ENCODE measurements around the gene TDRD10.
A peak's percentile ranks its signal among the peaks of the same experiment; 100 is the strongest.

The TDRD10 gene

GRCh38 chr1:154466206-154466605, 35.8 kb upstream of the TDRD10 start:
- Histone ChIP-seq H3K4me1 (ENCODE audit: control insufficient read depth, insufficient read depth, low read length, unreplicated experiment) (peaks cover 10% of the 10 kb centered on the region), H3K27me3 (ENCODE audit: insufficient read depth, low read length) (no peaks in the 10 kb centered on the region), H2AFZ (ENCODE audit: low read length, unreplicated experiment) (no peak overlapping the region), H3K36me3 (ENCODE audit: insufficient read depth, low read length) (no peaks in the 10 kb centered on the region), H3K27ac (ENCODE audit: low read depth, low read length) (no peak overlapping the region), H3K4me3 (ENCODE audit: low read depth, low read length) (no peak overlapping the region), H3K79me2 (ENCODE audit: control insufficient read depth, insufficient read depth, low read length, unreplicated experiment) (no peaks in the 10 kb centered on the region)

DNA sequence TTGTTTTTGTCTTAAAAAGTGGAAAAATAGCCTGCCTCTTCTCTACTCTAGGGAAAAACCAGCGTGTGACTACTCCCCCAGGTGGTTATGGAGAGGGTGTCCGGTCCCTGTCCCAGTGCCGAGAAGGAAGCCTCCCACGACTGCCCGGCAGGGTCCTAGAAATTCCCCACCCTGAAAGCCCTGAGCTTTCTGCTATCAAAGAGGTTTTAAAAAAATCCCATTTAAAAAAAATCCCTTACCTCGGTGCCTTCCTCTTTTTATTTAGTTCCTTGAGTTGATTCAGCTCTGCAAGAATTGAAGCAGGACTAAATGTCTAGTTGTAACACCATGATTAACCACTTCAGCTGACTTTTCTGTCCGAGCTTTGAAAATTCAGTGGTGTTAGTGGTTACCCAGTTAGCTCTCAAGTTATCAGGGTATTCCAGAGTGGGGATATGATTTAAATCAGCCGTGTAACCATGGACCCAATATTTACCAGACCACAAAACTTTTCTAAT, 35.0 kb upstream of the TDRD10 start:
- H3K27ac ChIP-seq (ENCODE audit: low read depth, low read length): no peak overlapping the region
- H3K4me1 ChIP-seq (ENCODE audit: control insufficient read depth, insufficient read depth, low read length, unreplicated experiment): peaks cover 10% of the 10 kb centered on the region
- H3K36me3 ChIP-seq (ENCODE audit: insufficient read depth, low read length): no peaks in the 10 kb centered on the region
- H2AFZ ChIP-seq (ENCODE audit: low read length, unreplicated experiment): no peak overlapping the region
- H3K4me3 ChIP-seq (ENCODE audit: low read depth, low read length): no peak overlapping the region
- H3K79me2 ChIP-seq (ENCODE audit: control insufficient read depth, insufficient read depth, low read length, unreplicated experiment): no peaks in the 10 kb centered on the region
- no peaks in the 10 kb centered on the region for H3K27me3 ChIP-seq (ENCODE audit: insufficient read depth, low read length)

DNA sequence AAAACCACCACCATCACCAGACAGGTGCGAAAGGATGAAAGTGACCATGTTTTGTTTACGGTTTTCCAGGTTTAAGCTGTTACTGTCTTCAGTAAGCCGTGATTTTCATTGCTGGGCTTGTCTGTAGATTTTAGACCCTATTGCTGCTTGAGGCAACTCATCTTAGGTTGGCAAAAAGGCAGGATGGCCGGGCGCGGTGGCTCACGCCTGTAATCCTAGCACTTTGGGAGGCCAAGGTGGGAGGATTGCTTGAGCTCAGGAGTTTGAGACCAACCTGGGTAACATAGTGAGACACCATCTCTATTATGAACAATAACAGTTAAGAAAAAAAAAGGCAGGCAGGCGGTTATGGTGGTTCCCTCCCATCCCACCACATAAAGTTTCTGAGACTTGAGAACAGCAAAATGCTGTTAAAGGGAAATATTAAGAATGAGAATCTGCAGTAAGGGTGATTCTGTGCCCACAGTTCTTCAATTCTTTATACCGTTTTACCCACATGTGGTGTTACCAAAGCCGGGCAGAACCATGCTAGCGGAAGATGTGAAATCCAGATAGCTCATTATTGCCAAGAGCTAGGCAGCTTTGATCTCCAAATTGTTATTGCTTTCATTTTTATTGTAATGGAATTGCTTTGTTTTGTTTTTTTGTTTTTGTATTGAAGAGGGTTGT, 34.5 kb upstream of the TDRD10 start:
- H3K4me1 ChIP-seq (ENCODE audit: control insufficient read depth, insufficient read depth, low read length, unreplicated experiment): peaks cover 10% of the 10 kb centered on the region
- no peak overlapping the region for H2AFZ ChIP-seq (ENCODE audit: low read length, unreplicated experiment)
- no peak overlapping the region for H3K27ac ChIP-seq (ENCODE audit: low read depth, low read length)
- no peaks in the 10 kb centered on the region for H3K36me3 ChIP-seq (ENCODE audit: insufficient read depth, low read length)
- H3K4me3 ChIP-seq (ENCODE audit: low read depth, low read length): no peak overlapping the region
- no peaks in the 10 kb centered on the region for H3K79me2 ChIP-seq (ENCODE audit: control insufficient read depth, insufficient read depth, low read length, unreplicated experiment)
- no peaks in the 10 kb centered on the region for H3K27me3 ChIP-seq (ENCODE audit: insufficient read depth, low read length)

- no peaks in the 10 kb centered on the region for H3K79me2 ChIP-seq (ENCODE audit: control insufficient read depth, insufficient read depth, low read length, unreplicated experiment)
- H3K27ac ChIP-seq (ENCODE audit: low read depth, low read length): no peak overlapping the region
- H3K4me1 ChIP-seq (ENCODE audit: control insufficient read depth, insufficient read depth, low read length, unreplicated experiment): peaks cover 2% of the 10 kb centered on the region
- H3K4me3 ChIP-seq (ENCODE audit: low read depth, low read length): no peak overlapping the region
- no peaks in the 10 kb centered on the region for H3K36me3 ChIP-seq (ENCODE audit: insufficient read depth, low read length)
- no peaks in the 10 kb centered on the region for H3K27me3 ChIP-seq (ENCODE audit: insufficient read depth, low read length)
- H2AFZ ChIP-seq (ENCODE audit: low read length, unreplicated experiment): no peak overlapping the region
These were observed 33.3 kb upstream of the TDRD10 start for GRCh38 chr1:154468535-154469250.

GRCh38 chr1:154469844-154470560, 32.0 kb upstream of the TDRD10 start:
- peaks cover 4% of the 10 kb centered on the region for H3K4me1 ChIP-seq (ENCODE audit: control insufficient read depth, insufficient read depth, low read length, unreplicated experiment)
- H2AFZ ChIP-seq (ENCODE audit: low read length, unreplicated experiment): no peak overlapping the region
- H3K4me3 ChIP-seq (ENCODE audit: low read depth, low read length): no peak overlapping the region
- H3K27ac ChIP-seq (ENCODE audit: low read depth, low read length): no peak overlapping the region
- no peaks in the 10 kb centered on the region for H3K27me3 ChIP-seq (ENCODE audit: insufficient read depth, low read length)
- H3K79me2 ChIP-seq (ENCODE audit: control insufficient read depth, insufficient read depth, low read length, unreplicated experiment): no peaks in the 10 kb centered on the region
- H3K36me3 ChIP-seq (ENCODE audit: insufficient read depth, low read length): no peaks in the 10 kb centered on the region

DNA sequence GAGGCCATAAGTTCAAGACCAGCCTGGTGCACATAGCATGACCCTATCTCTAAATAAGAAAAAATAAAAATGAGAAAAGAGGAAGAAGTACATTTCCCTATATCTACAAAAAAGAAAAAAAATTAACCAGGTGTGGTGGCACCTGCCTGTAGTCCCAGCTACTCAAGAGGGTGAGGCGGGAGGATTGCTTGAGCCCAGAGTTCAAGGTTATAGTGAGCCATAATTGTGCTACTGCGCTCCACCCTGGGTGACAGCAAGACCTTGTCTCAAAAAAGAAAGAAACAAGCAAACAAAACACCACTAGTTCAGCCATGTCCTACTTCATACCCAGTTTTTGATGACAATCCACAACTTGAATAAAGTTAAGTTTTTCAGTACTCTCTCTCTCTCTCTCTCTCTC, 30.7 kb upstream of the TDRD10 start:
- H3K4me1 ChIP-seq (ENCODE audit: control insufficient read depth, insufficient read depth, low read length, unreplicated experiment): peaks cover 4% of the 10 kb centered on the region
- H3K27me3 ChIP-seq (ENCODE audit: insufficient read depth, low read length): no peaks in the 10 kb centered on the region
- H3K27ac ChIP-seq (ENCODE audit: low read depth, low read length): no peak overlapping the region
- no peak overlapping the region for H2AFZ ChIP-seq (ENCODE audit: low read length, unreplicated experiment)
- H3K79me2 ChIP-seq (ENCODE audit: control insufficient read depth, insufficient read depth, low read length, unreplicated experiment): no peaks in the 10 kb centered on the region
- no peaks in the 10 kb centered on the region for H3K36me3 ChIP-seq (ENCODE audit: insufficient read depth, low read length)
- H3K4me3 ChIP-seq (ENCODE audit: low read depth, low read length): no peak overlapping the region

DNA sequence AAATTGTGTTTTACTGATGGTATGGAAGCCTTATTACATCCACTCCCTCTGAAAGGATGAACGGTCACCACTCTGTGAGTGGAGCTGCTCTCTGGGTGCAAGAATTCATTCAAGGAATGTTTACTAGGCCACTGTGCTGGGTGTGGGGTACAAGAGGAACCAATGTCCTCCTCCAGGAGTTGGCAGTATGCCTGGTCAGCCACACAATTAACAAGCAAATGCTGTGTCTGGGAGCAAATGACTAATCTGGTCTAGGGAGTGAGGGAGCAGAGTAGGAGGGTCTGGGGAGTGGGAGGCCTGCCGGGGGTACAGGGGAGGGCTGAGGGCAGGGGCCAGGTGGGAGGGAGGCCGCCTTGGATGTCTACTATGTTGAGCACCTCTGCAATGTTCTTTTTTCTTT, 27.2 kb upstream of the TDRD10 start:
- H3K4me1 ChIP-seq (ENCODE audit: control insufficient read depth, insufficient read depth, low read length, unreplicated experiment): peaks cover 11% of the 10 kb centered on the region
- no peaks in the 10 kb centered on the region for H3K36me3 ChIP-seq (ENCODE audit: insufficient read depth, low read length)
- no peak overlapping the region for H2AFZ ChIP-seq (ENCODE audit: low read length, unreplicated experiment)
- no peaks in the 10 kb centered on the region for H3K27me3 ChIP-seq (ENCODE audit: insufficient read depth, low read length)
- H3K27ac ChIP-seq (ENCODE audit: low read depth, low read length): no peak overlapping the region
- H3K4me3 ChIP-seq (ENCODE audit: low read depth, low read length): no peak overlapping the region
- no peaks in the 10 kb centered on the region for H3K79me2 ChIP-seq (ENCODE audit: control insufficient read depth, insufficient read depth, low read length, unreplicated experiment)

- no peak overlapping the region for H3K4me3 ChIP-seq (ENCODE audit: low read depth, low read length)
- H3K4me1 ChIP-seq (ENCODE audit: control insufficient read depth, insufficient read depth, low read length, unreplicated experiment): peaks cover 11% of the 10 kb centered on the region
- no peak overlapping the region for H2AFZ ChIP-seq (ENCODE audit: low read length, unreplicated experiment)
- no peaks in the 10 kb centered on the region for H3K36me3 ChIP-seq (ENCODE audit: insufficient read depth, low read length)
- no peak overlapping the region for H3K27ac ChIP-seq (ENCODE audit: low read depth, low read length)
- no peaks in the 10 kb centered on the region for H3K79me2 ChIP-seq (ENCODE audit: control insufficient read depth, insufficient read depth, low read length, unreplicated experiment)
- H3K27me3 ChIP-seq (ENCODE audit: insufficient read depth, low read length): no peaks in the 10 kb centered on the region
These were observed 25.2 kb upstream of the TDRD10 start for GRCh38 chr1:154476791-154477190.

DNA sequence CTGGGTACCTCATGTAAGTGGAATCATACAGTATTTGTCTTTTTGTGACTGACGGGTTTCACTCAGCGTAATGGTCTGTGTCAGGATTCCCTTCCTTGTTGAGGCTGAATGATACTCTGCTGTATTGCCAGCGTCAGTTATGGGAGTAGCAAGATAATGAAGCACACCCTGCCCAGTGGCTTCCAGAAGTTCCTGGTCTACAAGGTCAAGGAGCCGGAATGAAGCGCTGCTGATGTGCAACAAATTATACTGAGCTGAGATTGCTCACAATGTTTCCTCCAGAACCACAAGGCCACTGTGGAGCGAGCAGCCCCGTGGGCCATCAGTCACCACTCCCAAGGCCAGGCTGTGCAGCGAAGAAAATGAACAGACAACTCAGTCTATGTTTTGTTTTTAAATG, 24.0 kb upstream of the TDRD10 start:
- H3K79me2 ChIP-seq (ENCODE audit: control insufficient read depth, insufficient read depth, low read length, unreplicated experiment): no peaks in the 10 kb centered on the region
- no peaks in the 10 kb centered on the region for H3K27me3 ChIP-seq (ENCODE audit: insufficient read depth, low read length)
- no peak overlapping the region for H2AFZ ChIP-seq (ENCODE audit: low read length, unreplicated experiment)
- no peak overlapping the region for H3K27ac ChIP-seq (ENCODE audit: low read depth, low read length)
- H3K4me1 ChIP-seq (ENCODE audit: control insufficient read depth, insufficient read depth, low read length, unreplicated experiment): peaks cover 11% of the 10 kb centered on the region
- no peak overlapping the region for H3K4me3 ChIP-seq (ENCODE audit: low read depth, low read length)
- no peaks in the 10 kb centered on the region for H3K36me3 ChIP-seq (ENCODE audit: insufficient read depth, low read length)

DNA sequence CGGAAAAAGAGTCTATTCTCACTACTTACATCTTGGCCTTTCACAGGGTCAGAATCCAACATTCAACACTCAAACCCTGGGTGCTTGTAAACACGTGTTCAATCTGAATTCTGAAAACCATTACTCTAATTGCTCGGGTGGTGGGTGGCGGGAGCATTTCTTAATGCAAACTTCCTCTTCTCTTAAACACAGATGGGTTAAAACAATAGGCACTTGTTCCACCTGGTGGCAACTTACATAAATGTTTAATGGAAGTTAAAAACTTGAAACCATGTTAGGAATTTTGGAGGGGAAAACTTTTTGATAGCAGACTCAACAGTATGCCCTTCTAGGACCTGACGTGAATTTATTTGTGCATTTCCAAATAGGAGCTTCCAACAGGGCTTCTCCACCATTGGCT, 23.4 kb upstream of the TDRD10 start:
- Histone ChIP-seq H3K36me3 (ENCODE audit: insufficient read depth, low read length) (no peaks in the 10 kb centered on the region), H3K27ac (ENCODE audit: low read depth, low read length) (no peak overlapping the region), H3K27me3 (ENCODE audit: insufficient read depth, low read length) (no peaks in the 10 kb centered on the region), H3K79me2 (ENCODE audit: control insufficient read depth, insufficient read depth, low read length, unreplicated experiment) (no peaks in the 10 kb centered on the region), H2AFZ (ENCODE audit: low read length, unreplicated experiment) (peak overlapping the region; percentile 32), H3K4me3 (ENCODE audit: low read depth, low read length) (no peak overlapping the region), H3K4me1 (ENCODE audit: control insufficient read depth, insufficient read depth, low read length, unreplicated experiment) (peaks cover 13% of the 10 kb centered on the region)

All from ACC112 (cell line).